ENCODE measurements around the gene CDKN2B-AS1. TPM values are rescaled to one million over a fixed set of nuclear protein-coding genes. Genes with fewer than 3 reads are reported as not detected.
A peak's percentile ranks its signal among the peaks of the same experiment; 100 is the strongest.

The CDKN2B-AS1 gene
- total and polyA plus RNA-seq, 2 donors from 2014 or later, result 0.82 TPM; not detected in 1

DNA sequence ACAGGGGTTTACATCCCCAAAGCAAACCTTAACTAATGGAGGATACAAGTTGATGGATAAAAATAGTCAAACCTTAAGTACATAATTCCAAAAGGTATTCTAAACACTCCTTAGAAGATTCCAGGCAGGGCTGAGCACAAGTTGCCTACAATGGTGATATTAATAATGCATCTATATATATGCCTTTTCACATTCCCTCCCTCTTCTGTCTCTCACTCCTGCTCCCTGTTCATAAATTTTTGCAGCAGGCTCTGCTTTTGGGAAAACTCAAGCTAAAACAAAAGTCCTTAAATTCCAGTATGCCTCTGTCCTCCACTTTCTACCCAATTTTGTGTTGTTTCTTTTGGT is 153.9 kb downstream of the CDKN2B-AS1 start:
- TF ChIP-seq, protein P1, sequence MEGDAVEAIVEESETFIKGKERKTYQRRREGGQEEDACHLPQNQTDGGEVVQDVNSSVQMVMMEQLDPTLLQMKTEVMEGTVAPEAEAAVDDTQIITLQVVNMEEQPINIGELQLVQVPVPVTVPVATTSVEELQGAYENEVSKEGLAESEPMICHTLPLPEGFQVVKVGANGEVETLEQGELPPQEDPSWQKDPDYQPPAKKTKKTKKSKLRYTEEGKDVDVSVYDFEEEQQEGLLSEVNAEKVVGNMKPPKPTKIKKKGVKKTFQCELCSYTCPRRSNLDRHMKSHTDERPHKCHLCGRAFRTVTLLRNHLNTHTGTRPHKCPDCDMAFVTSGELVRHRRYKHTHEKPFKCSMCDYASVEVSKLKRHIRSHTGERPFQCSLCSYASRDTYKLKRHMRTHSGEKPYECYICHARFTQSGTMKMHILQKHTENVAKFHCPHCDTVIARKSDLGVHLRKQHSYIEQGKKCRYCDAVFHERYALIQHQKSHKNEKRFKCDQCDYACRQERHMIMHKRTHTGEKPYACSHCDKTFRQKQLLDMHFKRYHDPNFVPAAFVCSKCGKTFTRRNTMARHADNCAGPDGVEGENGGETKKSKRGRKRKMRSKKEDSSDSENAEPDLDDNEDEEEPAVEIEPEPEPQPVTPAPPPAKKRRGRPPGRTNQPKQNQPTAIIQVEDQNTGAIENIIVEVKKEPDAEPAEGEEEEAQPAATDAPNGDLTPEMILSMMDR (IDR thresholded peaks at IDR 0.05; ENCODE audit: borderline replicate concordance, extremely low read depth, insufficient read depth), result no peak
- H3K27ac ChIP-seq (ENCODE audit: low read depth in 2 of 2, low read length in 2 of 2), result no peak overlapping the region
- no peaks in the 10 kb centered on the region for H3K9me3 ChIP-seq (ENCODE audit: control insufficient read depth in 2 of 3, insufficient read depth in 1 of 3, low read length in 3 of 3)
- intact Hi-C loops (cut with DNase I), result no loop called here
- no peak overlapping the region for H3K9ac ChIP-seq (ENCODE audit: low read length in 3 of 3)
- no peaks in the 10 kb centered on the region for H3K27me3 ChIP-seq (ENCODE audit: control insufficient read depth, insufficient read depth, low read length)
- DNase-seq, result no peak
- no peaks in the 10 kb centered on the region for H3K36me3 ChIP-seq (ENCODE audit: control insufficient read depth in 2 of 3, insufficient read depth in 3 of 3, low read length in 3 of 3)
- FAIRE-seq, result no peak
- H3K4me3 ChIP-seq (ENCODE audit: low read length in 3 of 3), result no peak overlapping the region
- no peaks in the 10 kb centered on the region for H3K4me1 ChIP-seq (ENCODE audit: control insufficient read depth in 2 of 3, insufficient read depth in 2 of 3, low read depth in 1 of 3, low read length in 3 of 3)

DNA sequence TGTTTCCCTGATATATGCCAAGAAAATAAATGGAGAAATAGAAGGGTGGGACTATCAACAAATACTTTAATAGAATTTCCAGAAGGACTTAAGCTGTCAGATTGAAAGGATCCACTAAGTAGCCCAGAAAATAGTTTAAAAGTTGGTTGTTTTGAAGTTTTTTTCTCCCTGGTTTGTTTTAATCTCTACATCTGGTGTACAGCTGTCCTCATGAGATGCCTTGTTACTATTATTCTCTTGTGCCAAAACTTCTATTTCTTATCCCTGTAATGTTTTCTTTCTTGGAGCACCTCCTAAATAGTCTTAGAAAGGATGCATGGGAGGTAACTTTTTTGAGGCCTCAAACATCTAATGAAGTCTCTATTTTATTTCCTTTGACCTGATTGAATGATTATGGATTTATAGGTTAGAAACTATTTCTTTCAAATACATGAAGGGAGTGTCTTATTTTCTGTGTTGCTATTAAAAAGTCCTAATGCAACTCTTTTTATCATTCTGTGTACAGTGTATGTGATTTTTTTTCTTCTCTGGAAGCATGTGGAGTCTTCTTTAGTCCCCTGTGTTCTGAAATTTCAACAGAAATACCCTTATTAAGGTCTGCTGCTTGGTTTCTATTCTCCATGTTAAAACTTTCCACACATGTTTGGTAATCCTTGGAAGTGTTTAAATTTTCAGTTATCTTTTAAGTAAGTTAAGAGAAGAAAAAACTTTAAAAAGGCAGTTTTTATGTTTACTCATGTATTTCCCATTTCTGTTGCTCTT is 154.5 kb downstream of the CDKN2B-AS1 start:
- Histone ChIP-seq H3K4me3 (ENCODE audit: low read length in 3 of 3) (no peak overlapping the region), H3K9me3 (ENCODE audit: control insufficient read depth in 2 of 3, insufficient read depth in 1 of 3, low read length in 3 of 3) (no peaks in the 10 kb centered on the region), H3K36me3 (ENCODE audit: control insufficient read depth in 2 of 3, insufficient read depth in 3 of 3, low read length in 3 of 3) (no peaks in the 10 kb centered on the region), H3K27ac (ENCODE audit: low read depth in 2 of 2, low read length in 2 of 2) (no peak overlapping the region), H3K4me1 (ENCODE audit: control insufficient read depth in 2 of 3, insufficient read depth in 2 of 3, low read depth in 1 of 3, low read length in 3 of 3) (no peaks in the 10 kb centered on the region), H3K27me3 (ENCODE audit: control insufficient read depth, insufficient read depth, low read length) (no peaks in the 10 kb centered on the region), H3K9ac (ENCODE audit: low read length in 3 of 3) (no peak overlapping the region)
- FAIRE-seq, result no peak
- DNase-seq, result no peak
- TF ChIP-seq, protein P1 (IDR thresholded peaks at IDR 0.05; ENCODE audit: borderline replicate concordance, extremely low read depth, insufficient read depth), result no peak
- intact Hi-C loops (cut with DNase I), result no loop called here

DNA sequence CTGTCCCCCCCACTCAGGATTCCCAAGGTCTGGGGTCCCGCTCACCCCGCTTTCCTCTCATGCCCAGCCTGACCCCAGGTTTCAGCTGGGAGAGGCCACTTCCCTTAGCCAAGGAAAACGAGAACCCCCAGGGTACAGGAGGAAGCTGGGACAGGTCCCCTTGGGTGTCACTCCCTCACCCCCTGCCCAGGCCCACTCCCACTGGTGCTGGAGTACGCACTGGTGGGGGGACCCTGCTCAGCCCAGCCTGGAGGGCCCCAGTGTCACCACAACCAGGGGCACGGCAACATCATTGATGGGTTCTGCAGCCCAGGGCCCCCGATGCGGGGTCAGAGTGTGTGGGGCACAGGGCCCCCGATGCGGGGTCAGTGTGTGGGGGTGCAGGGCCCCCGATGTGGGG is 159.5 kb downstream of the CDKN2B-AS1 start:
- no peaks in the 10 kb centered on the region for H3K27me3 ChIP-seq (ENCODE audit: control insufficient read depth, insufficient read depth, low read length)
- no peaks in the 10 kb centered on the region for H3K4me1 ChIP-seq (ENCODE audit: control insufficient read depth in 2 of 3, insufficient read depth in 2 of 3, low read depth in 1 of 3, low read length in 3 of 3)
- FAIRE-seq, result no peak
- intact Hi-C loops (cut with DNase I), result no loop called here
- no peak overlapping the region for H3K4me3 ChIP-seq (ENCODE audit: low read length in 3 of 3)
- peak in 1 of 5 donors; percentile 58 for DNase-seq
- no peak overlapping the region for H3K9ac ChIP-seq (ENCODE audit: low read length in 3 of 3)
- no peak overlapping the region for H3K27ac ChIP-seq (ENCODE audit: low read depth in 2 of 2, low read length in 2 of 2)
- no peaks in the 10 kb centered on the region for H3K9me3 ChIP-seq (ENCODE audit: control insufficient read depth in 2 of 3, insufficient read depth in 1 of 3, low read length in 3 of 3)
- TF ChIP-seq, protein P1 (IDR thresholded peaks at IDR 0.05; ENCODE audit: borderline replicate concordance, extremely low read depth, insufficient read depth), result no peak
- H3K36me3 ChIP-seq (ENCODE audit: control insufficient read depth in 2 of 3, insufficient read depth in 3 of 3, low read length in 3 of 3), result no peaks in the 10 kb centered on the region

DNA sequence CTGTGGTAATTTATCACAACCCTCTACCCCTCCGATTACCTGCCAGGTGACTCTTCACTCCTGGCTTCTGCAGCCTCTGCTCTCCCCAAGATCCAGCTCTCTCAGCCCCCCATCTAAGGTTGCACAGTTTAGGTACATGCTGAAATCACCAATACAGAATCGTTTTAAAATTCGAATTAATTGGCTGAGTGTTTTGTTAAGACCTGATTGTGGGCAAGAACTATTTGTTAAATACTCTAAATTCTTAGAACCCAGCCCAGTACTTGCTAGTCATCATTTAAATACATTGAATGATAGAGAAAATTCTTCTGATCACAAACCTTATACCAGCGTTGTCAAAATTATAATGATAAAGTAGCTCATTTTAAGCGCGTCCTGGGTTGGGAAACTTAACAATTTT is 162.0 kb downstream of the CDKN2B-AS1 start:
- H3K9me3 ChIP-seq (ENCODE audit: control insufficient read depth in 2 of 3, insufficient read depth in 1 of 3, low read length in 3 of 3), result no peaks in the 10 kb centered on the region
- no peak for FAIRE-seq
- intact Hi-C loops (cut with DNase I), result no loop called here

More for the DNA sequence above, 162.0 kb downstream of the CDKN2B-AS1 start:
- Histone ChIP-seq H3K4me1 (ENCODE audit: control insufficient read depth in 2 of 3, insufficient read depth in 2 of 3, low read depth in 1 of 3, low read length in 3 of 3) (no peaks in the 10 kb centered on the region), H3K9ac (ENCODE audit: low read length in 3 of 3) (no peak overlapping the region), H3K36me3 (ENCODE audit: control insufficient read depth in 2 of 3, insufficient read depth in 3 of 3, low read length in 3 of 3) (no peaks in the 10 kb centered on the region), H3K27me3 (ENCODE audit: control insufficient read depth, insufficient read depth, low read length) (no peaks in the 10 kb centered on the region), H3K4me3 (ENCODE audit: low read length in 3 of 3) (no peak overlapping the region), H3K27ac (ENCODE audit: low read depth in 2 of 2, low read length in 2 of 2) (no peak overlapping the region)
- no peak for DNase-seq
- TF ChIP-seq, protein P1 (IDR thresholded peaks at IDR 0.05; ENCODE audit: borderline replicate concordance, extremely low read depth, insufficient read depth), result no peak

All from kidney (tissue), 14 donors.